ENCODE data around the gene RIPOR3.

RIPOR3 gene

DNA sequence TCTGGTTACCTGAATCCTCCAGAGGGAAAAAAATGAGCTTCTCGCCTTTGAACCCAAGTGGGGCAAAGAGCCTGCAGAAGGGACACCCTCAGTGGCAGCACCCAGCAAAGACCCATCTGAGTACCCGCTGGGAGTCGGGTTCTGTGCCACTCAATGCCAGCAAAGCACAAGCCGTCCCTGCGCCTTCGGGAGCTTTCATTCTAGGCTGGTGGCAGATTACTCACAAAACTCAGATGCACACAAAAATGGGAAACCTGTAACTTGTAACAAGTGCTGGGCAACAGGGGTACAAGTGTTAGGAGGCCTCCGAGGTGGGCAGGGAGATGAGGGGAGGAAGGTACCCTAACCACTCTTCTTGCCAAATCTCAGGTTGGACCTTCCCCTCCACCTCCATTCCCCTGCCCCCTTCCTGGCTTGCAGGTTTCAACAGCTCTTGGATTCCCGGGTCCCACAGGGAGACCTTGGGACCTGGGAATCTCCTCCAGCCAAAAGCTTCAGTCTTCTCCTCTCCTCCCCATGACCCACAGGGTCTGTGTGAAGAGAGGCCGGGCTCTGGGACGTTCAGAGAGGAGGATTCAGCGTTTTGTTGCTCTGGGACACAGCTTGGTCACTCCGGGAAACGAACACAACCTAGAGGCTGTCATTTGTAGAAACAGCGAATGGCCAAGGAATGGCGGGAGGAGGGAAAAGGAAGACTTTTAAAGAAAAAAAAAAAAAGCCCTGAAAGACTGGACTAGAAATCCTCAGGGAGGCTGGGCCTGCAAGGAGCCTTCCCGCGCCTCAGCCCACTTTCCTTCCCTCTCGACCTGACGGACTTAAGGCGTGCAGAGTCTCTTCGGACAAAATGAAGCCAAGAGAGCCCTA is 38.8 kb upstream of the RIPOR3 start:
- H3K36me3 ChIP-seq (ENCODE audit: control insufficient read depth, insufficient read depth, low read length) = peaks cover 5% of the 10 kb centered on the region
- peak overlapping the region; percentile 52 for H3K27ac ChIP-seq (ENCODE audit: low read depth, low read length, severe bottlenecking)
- 34 to 38% methylated on average over 12 to 18 of the region's 21 CpGs for WGBS, 2 experiments (ENCODE audit: insufficient coverage in 2 of 2)
- peaks cover 35% of the 10 kb centered on the region for H3K4me1 ChIP-seq (ENCODE audit: control insufficient read depth, insufficient read depth, low read length, poor library complexity, severe bottlenecking)
- H3K4me3 ChIP-seq (ENCODE audit: extremely low read depth, insufficient read depth, low read length, poor library complexity, severe bottlenecking) = peak overlapping the region; percentile 88
- no peaks in the 10 kb centered on the region for H3K9me3 ChIP-seq (ENCODE audit: control insufficient read depth, low read length)

- 96 to 100% methylated on average over 2 to 3 of the region's 11 CpGs for WGBS, 2 experiments (ENCODE audit: insufficient coverage in 2 of 2)
- peak overlapping the region; percentile 7 for H3K27ac ChIP-seq (ENCODE audit: low read depth, low read length, severe bottlenecking)
- no peaks in the 10 kb centered on the region for H3K9me3 ChIP-seq (ENCODE audit: control insufficient read depth, low read length)
- H3K36me3 ChIP-seq (ENCODE audit: control insufficient read depth, insufficient read depth, low read length) = no peaks in the 10 kb centered on the region
- peaks cover 36% of the 10 kb centered on the region for H3K4me1 ChIP-seq (ENCODE audit: control insufficient read depth, insufficient read depth, low read length, poor library complexity, severe bottlenecking)
- H3K4me3 ChIP-seq (ENCODE audit: extremely low read depth, insufficient read depth, low read length, poor library complexity, severe bottlenecking) = no peak overlapping the region
Observed at GRCh38 chr20:50728981-50729874, 37.9 kb upstream of the RIPOR3 start.

- Histone ChIP-seq H3K4me1 (ENCODE audit: control insufficient read depth, insufficient read depth, low read length, poor library complexity, severe bottlenecking) (peaks cover 36% of the 10 kb centered on the region), H3K9me3 (ENCODE audit: control insufficient read depth, low read length) (no peaks in the 10 kb centered on the region), H3K27ac (ENCODE audit: low read depth, low read length, severe bottlenecking) (peak overlapping the region; percentile 7), H3K36me3 (ENCODE audit: control insufficient read depth, insufficient read depth, low read length) (no peaks in the 10 kb centered on the region), H3K4me3 (ENCODE audit: extremely low read depth, insufficient read depth, low read length, poor library complexity, severe bottlenecking) (no peak overlapping the region)
- WGBS, 2 experiments (ENCODE audit: insufficient coverage in 2 of 2) = 91 to 94% methylated on average over 2 to 4 of the region's 4 CpGs
Observed at GRCh38 chr20:50728486-50728980, 37.2 kb upstream of the RIPOR3 start.

DNA sequence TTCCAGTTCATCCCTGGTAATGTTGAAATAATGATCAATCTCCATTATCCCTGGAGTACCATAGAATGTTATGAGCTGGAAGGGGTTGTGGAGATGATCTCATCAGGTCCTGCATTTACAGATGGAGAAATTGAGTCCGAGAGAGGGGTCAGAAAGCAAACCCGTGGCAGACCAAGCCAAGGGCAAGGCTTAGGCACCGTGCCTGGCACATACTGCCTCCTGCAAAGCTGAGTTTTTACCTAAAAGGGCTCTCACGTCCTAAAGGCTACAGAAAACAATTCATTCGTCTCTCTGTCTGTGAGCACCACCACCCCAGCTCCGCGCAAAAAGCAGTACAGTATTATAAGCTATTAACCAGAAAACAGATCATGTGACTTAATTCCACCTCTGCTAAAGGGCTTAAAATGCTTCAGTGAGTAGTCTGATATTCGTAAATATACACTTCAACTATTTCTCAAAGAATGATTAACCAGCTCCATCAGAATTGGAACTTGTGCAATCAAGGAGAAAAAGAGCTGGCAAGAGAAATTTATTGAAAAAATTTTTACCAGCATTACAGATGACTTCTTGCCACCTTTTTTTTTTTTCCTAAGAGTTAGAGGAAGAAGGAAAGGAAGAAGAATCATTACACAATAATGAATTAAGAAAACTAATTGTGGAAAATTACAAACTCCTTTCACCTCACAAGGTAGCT is 36.6 kb upstream of the RIPOR3 start:
- no peak overlapping the region for H3K4me3 ChIP-seq (ENCODE audit: extremely low read depth, insufficient read depth, low read length, poor library complexity, severe bottlenecking)
- peaks cover 36% of the 10 kb centered on the region for H3K4me1 ChIP-seq (ENCODE audit: control insufficient read depth, insufficient read depth, low read length, poor library complexity, severe bottlenecking)
- H3K9me3 ChIP-seq (ENCODE audit: control insufficient read depth, low read length) = no peaks in the 10 kb centered on the region
- no peaks in the 10 kb centered on the region for H3K36me3 ChIP-seq (ENCODE audit: control insufficient read depth, insufficient read depth, low read length)
- 93 to 94% methylated on average over 5 to 7 of the region's 8 CpGs for WGBS, 2 experiments (ENCODE audit: insufficient coverage in 2 of 2)
- H3K27ac ChIP-seq (ENCODE audit: low read depth, low read length, severe bottlenecking) = no peak overlapping the region

GRCh38 chr20:50726955-50727791 is 35.8 kb upstream of the RIPOR3 start:
- Histone ChIP-seq H3K27ac (ENCODE audit: low read depth, low read length, severe bottlenecking) (no peak overlapping the region), H3K9me3 (ENCODE audit: control insufficient read depth, low read length) (no peaks in the 10 kb centered on the region), H3K4me3 (ENCODE audit: extremely low read depth, insufficient read depth, low read length, poor library complexity, severe bottlenecking) (no peak overlapping the region), H3K36me3 (ENCODE audit: control insufficient read depth, insufficient read depth, low read length) (no peaks in the 10 kb centered on the region), H3K4me1 (ENCODE audit: control insufficient read depth, insufficient read depth, low read length, poor library complexity, severe bottlenecking) (peaks cover 36% of the 10 kb centered on the region)
- 100% methylated on average over 1 to 2 of the region's 4 CpGs for WGBS, 2 experiments (ENCODE audit: insufficient coverage in 2 of 2)

GRCh38 chr20:50725724-50726005 is 34.3 kb upstream of the RIPOR3 start:
- 85 to 92% methylated on average over 9 of the region's 10 CpGs for WGBS, 2 experiments (ENCODE audit: insufficient coverage in 2 of 2)
- Histone ChIP-seq H3K4me3 (ENCODE audit: extremely low read depth, insufficient read depth, low read length, poor library complexity, severe bottlenecking) (no peak overlapping the region), H3K4me1 (ENCODE audit: control insufficient read depth, insufficient read depth, low read length, poor library complexity, severe bottlenecking) (peaks cover 36% of the 10 kb centered on the region), H3K9me3 (ENCODE audit: control insufficient read depth, low read length) (no peaks in the 10 kb centered on the region), H3K36me3 (ENCODE audit: control insufficient read depth, insufficient read depth, low read length) (no peaks in the 10 kb centered on the region), H3K27ac (ENCODE audit: low read depth, low read length, severe bottlenecking) (peak overlapping the region; percentile 92)

- WGBS, 2 experiments (ENCODE audit: insufficient coverage in 2 of 2) = 35 to 41% methylated on average over 12 to 13 of the region's 14 CpGs
- Histone ChIP-seq H3K9me3 (ENCODE audit: control insufficient read depth, low read length) (no peaks in the 10 kb centered on the region), H3K4me1 (ENCODE audit: control insufficient read depth, insufficient read depth, low read length, poor library complexity, severe bottlenecking) (peaks cover 30% of the 10 kb centered on the region), H3K27ac (ENCODE audit: low read depth, low read length, severe bottlenecking) (peak overlapping the region; percentile 92), H3K4me3 (ENCODE audit: extremely low read depth, insufficient read depth, low read length, poor library complexity, severe bottlenecking) (no peak overlapping the region), H3K36me3 (ENCODE audit: control insufficient read depth, insufficient read depth, low read length) (no peaks in the 10 kb centered on the region)
Observed at GRCh38 chr20:50724851-50725723, 33.7 kb upstream of the RIPOR3 start.

GRCh38 chr20:50724112-50724725 is 32.9 kb upstream of the RIPOR3 start:
- Histone ChIP-seq H3K36me3 (ENCODE audit: control insufficient read depth, insufficient read depth, low read length) (no peaks in the 10 kb centered on the region), H3K4me1 (ENCODE audit: control insufficient read depth, insufficient read depth, low read length, poor library complexity, severe bottlenecking) (peaks cover 21% of the 10 kb centered on the region), H3K9me3 (ENCODE audit: control insufficient read depth, low read length) (no peaks in the 10 kb centered on the region), H3K27ac (ENCODE audit: low read depth, low read length, severe bottlenecking) (peak overlapping the region; percentile 92), H3K4me3 (ENCODE audit: extremely low read depth, insufficient read depth, low read length, poor library complexity, severe bottlenecking) (no peak overlapping the region)
- WGBS, 2 experiments (ENCODE audit: insufficient coverage in 2 of 2) = 88 to 98% methylated on average over 5 of the region's 7 CpGs

DNA sequence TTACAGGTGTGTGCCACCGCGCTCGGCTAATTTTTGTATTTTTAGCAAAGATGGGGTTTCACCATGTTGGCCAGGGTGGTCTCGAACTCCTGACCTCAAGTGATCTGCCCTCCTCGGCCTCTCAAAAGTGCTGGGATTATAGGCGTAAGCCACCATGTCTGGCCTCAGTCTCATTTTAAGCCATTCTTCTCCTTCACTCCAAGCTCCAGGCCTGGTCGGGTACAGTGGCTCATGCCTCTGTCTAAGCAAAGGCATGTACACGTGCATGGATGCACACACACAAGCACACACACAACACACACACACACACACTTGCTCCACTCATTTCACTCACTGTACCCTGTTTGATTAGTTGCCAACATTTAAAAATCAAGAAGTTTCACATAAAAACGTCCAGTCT is 32.3 kb upstream of the RIPOR3 start:
- Histone ChIP-seq H3K27ac (ENCODE audit: low read depth, low read length, severe bottlenecking) (peak overlapping the region; percentile 16), H3K4me3 (ENCODE audit: extremely low read depth, insufficient read depth, low read length, poor library complexity, severe bottlenecking) (no peak overlapping the region), H3K9me3 (ENCODE audit: control insufficient read depth, low read length) (no peaks in the 10 kb centered on the region), H3K36me3 (ENCODE audit: control insufficient read depth, insufficient read depth, low read length) (no peaks in the 10 kb centered on the region), H3K4me1 (ENCODE audit: control insufficient read depth, insufficient read depth, low read length, poor library complexity, severe bottlenecking) (peaks cover 16% of the 10 kb centered on the region)
- 90 to 94% methylated on average over 9 of the region's 9 CpGs for WGBS, 2 experiments (ENCODE audit: insufficient coverage in 2 of 2)

Measured in mesodermal cell (in vitro differentiated cells).